Activated CD8-positive, alpha-beta T cell treated with anti-CD3 and anti-CD28 coated beads for 36 hours (primary cell): Measurements from ENCODE around the gene GPR26. TPM values are rescaled to one million over a fixed set of nuclear protein-coding genes. Genes with fewer than 3 reads are reported as not detected.

Experiments
- ATAC-seq: fragments of 200-7000 bp; cut with Tn5 transposase; one replicate; pipeline ENCODE4 v1.10.0; 2021; ENCODE audit warnings: mild to moderate bottlenecking, moderate library complexity
- CTCF ChIA-PET: fragments of 350-600 bp; sonication (Branson Sonifier 250); formaldehyde crosslinking; loops from one replicate; lab custom pipeline; 2021; ENCODE audit warnings: antibody characterized with exemption; lab: Charles Lee
- POLR2A ChIA-PET: fragments of 350-600 bp; sonication (Branson Sonifier 250); formaldehyde crosslinking; loops from one replicate; lab custom pipeline; 2021; ENCODE audit warnings: antibody characterized with exemption; lab: Charles Lee
- DNase-seq: peaks from one replicate; pipeline ENCODE4 v3.0.0-alpha.2; 2020
- H3K27ac Mint-ChIP-seq: one replicate; pipeline ENCODE4 v1.8.0; 2021; ENCODE audit warnings: mild to moderate bottlenecking, mixed read lengths
- H3K27me3 Mint-ChIP-seq: one replicate; pipeline ENCODE4 v1.8.0; 2021; ENCODE audit warnings: mixed read lengths
- H3K36me3 Mint-ChIP-seq: one replicate; pipeline ENCODE4 v1.8.0; 2021; ENCODE audit warnings: low read depth, mixed read lengths
- H3K4me1 Mint-ChIP-seq: one replicate; pipeline ENCODE4 v1.8.0; 2021; ENCODE audit warnings: low read depth, mixed read lengths
- H3K4me3 Mint-ChIP-seq: one replicate; pipeline ENCODE4 v1.8.0; 2021; ENCODE audit warnings: mild to moderate bottlenecking, moderate library complexity, mixed read lengths
- H3K9me3 Mint-ChIP-seq: one replicate; pipeline ENCODE4 v1.8.0; 2021; ENCODE audit warnings: mixed read lengths
- CTCF ChIP-seq: fragments of 200-600 bp; IDR thresholded peaks from one replicate; pipeline ENCODE4 v1.8.0; 2022; ENCODE audit warnings: antibody characterized with exemption, mild to moderate bottlenecking
- intact Hi-C: fragments of 100-400 bp; cut with micrococcal nuclease; formaldehyde crosslinking; loops from one replicate; pipeline ENCODE4 v1.10.0; 2022
- total RNA-seq, 2 experiments: library from RNA; stranded (reverse); gene quantifications; one replicate each; pipeline ENCODE4 v1.2.3, GENCODE V29; 2021

The GPR26 gene
- total RNA-seq = not detected

- Mint-ChIP-seq H3K27ac (no peak within 1 kb of the TSS), H3K9me3 (no peaks in the 10 kb centered on the region), H3K36me3 (no peaks in the 10 kb centered on the region), H3K4me1 (no peaks in the 10 kb centered on the region), H3K27me3 (peaks cover 16% of the 10 kb centered on the region), H3K4me3 (no peak within 1 kb of the TSS)
- no peak for DNase-seq
- no peak for ATAC-seq
- no peak for TF ChIP-seq CTCF
- intact Hi-C loops = no loop called here
- CTCF ChIA-PET = no interaction called here
- POLR2A ChIA-PET = no interaction called here
Measured at GRCh38 chr10:123666318-123667236, at the start of gene GPR26. GPR26 (plus strand) TSS chr10:123666355; CDS start chr10:123666408, 53 bp downstream.

GRCh38 chr10:123618224-123618623, 47.9 kb upstream of the GPR26 start:
- TF ChIP-seq CTCF = no peak
- Mint-ChIP-seq H3K9me3 (no peaks in the 10 kb centered on the region), H3K4me3 (no peak overlapping the region), H3K27ac (no peak overlapping the region), H3K36me3 (no peaks in the 10 kb centered on the region), H3K4me1 (no peaks in the 10 kb centered on the region), H3K27me3 (peaks cover 10% of the 10 kb centered on the region)
- DNase-seq (no peak), ATAC-seq (no peak)
- intact Hi-C loops = no loop called here
- POLR2A ChIA-PET = no interaction called here
- CTCF ChIA-PET = no interaction called here

GRCh38 chr10:123619067-123619855, 46.9 kb upstream of the GPR26 start:
- Mint-ChIP-seq H3K4me3 (no peak overlapping the region), H3K9me3 (no peaks in the 10 kb centered on the region), H3K36me3 (no peaks in the 10 kb centered on the region), H3K27ac (no peak overlapping the region), H3K4me1 (no peaks in the 10 kb centered on the region), H3K27me3 (peaks cover 10% of the 10 kb centered on the region)
- DNase-seq (no peak), ATAC-seq (no peak)
- ChIA-PET POLR2A (no interaction called here), CTCF (no interaction called here)
- no peak for TF ChIP-seq CTCF
- intact Hi-C loops = no loop called here

- no peak overlapping the region for H3K27ac Mint-ChIP-seq
- DNase-seq = no peak
- ChIA-PET POLR2A (no interaction called here), CTCF (no interaction called here)
- no peak for TF ChIP-seq CTCF
- H3K4me3 Mint-ChIP-seq = no peak overlapping the region
- H3K36me3 Mint-ChIP-seq = no peaks in the 10 kb centered on the region
- H3K27me3 Mint-ChIP-seq = peaks cover 4% of the 10 kb centered on the region
- H3K9me3 Mint-ChIP-seq = no peaks in the 10 kb centered on the region
- no peaks in the 10 kb centered on the region for H3K4me1 Mint-ChIP-seq
- no peak for ATAC-seq
- intact Hi-C loops = no loop called here
Measured at GRCh38 chr10:123620621-123621020, 45.5 kb upstream of the GPR26 start.

- Mint-ChIP-seq H3K27ac (no peak overlapping the region), H3K4me1 (no peaks in the 10 kb centered on the region), H3K9me3 (no peaks in the 10 kb centered on the region), H3K27me3 (peaks cover 2% of the 10 kb centered on the region), H3K36me3 (no peaks in the 10 kb centered on the region), H3K4me3 (no peak overlapping the region)
- no peak for TF ChIP-seq CTCF
- DNase-seq (no peak), ATAC-seq (no peak)
- ChIA-PET CTCF (no interaction called here), POLR2A (no interaction called here)
- intact Hi-C loops = no loop called here
Measured at GRCh38 chr10:123621492-123621891, 44.7 kb upstream of the GPR26 start.
